CD14-positive monocyte (primary cell): Measurements from ENCODE around the gene MICAL2. TPM values are rescaled to one million over a fixed set of nuclear protein-coding genes. Genes with fewer than 3 reads are reported as not detected.
A peak's percentile ranks its signal among the peaks of the same experiment; 100 is the strongest.

ENCODE experiments used
- DNase-seq, 3 donors: peaks; one replicate each; pipeline ENCODE4 v3.0.0-alpha.2; 2011 to 2022
- H2AFZ ChIP-seq: 2 replicates; pipeline ENCODE4 v1.6.0; 2012; ENCODE audit warnings: mild to moderate bottlenecking, low read depth, low read length, inconsistent platforms; ENCODE audit not compliant: insufficient read depth, poor library complexity, severe bottlenecking
- H3K27ac ChIP-seq, 2 donors: 1 replicate in 1 of 2; 2 replicates in 1 of 2; pipeline ENCODE4 v1.5.1; 2012 to 2013; ENCODE audit warnings: low read length in 2 of 2, control low read depth in 1 of 2, inconsistent platforms in 1 of 2, low read depth in 1 of 2, mild to moderate bottlenecking in 1 of 2
- H3K27me3 ChIP-seq, 2 donors: one replicate each; pipeline versions ENCODE4 v1.6.0 to v1.6.1; 2011 to 2013; ENCODE audit warnings: low read length in 2 of 2; ENCODE audit not compliant: control insufficient read depth in 2 of 2, insufficient read depth in 2 of 2
- H3K36me3 ChIP-seq, 2 donors: replicated peaks in 1 of 2; 1 replicate in 1 of 2; 2 replicates in 1 of 2; pipeline versions ENCODE4 v1.5.1 to v1.6.1; 2012 to 2013; ENCODE audit warnings: low read length in 2 of 2, control low read depth in 1 of 2, inconsistent platforms in 1 of 2, mild to moderate bottlenecking in 1 of 2; ENCODE audit not compliant: insufficient read depth in 2 of 2, control insufficient read depth in 1 of 2
- H3K4me1 ChIP-seq, 2 donors: 1 replicate in 1 of 2; 2 replicates in 1 of 2; pipeline versions ENCODE4 v1.5.1 to v1.6.1; 2012 to 2013; ENCODE audit warnings: low read length in 2 of 2, control low read depth in 1 of 2, inconsistent platforms in 1 of 2, mild to moderate bottlenecking in 1 of 2, moderate library complexity in 1 of 2; ENCODE audit not compliant: insufficient read depth in 2 of 2, control insufficient read depth in 1 of 2
- H3K4me2 ChIP-seq: replicated peaks from 2 replicates; pipeline ENCODE3; 2012; ENCODE audit warnings: low read length, moderate library complexity, mild to moderate bottlenecking; ENCODE audit not compliant: poor library complexity, severe bottlenecking; ENCODE audit errors: extremely low read depth
- H3K4me3 ChIP-seq, 3 experiments: fragments of 200-600 bp in 1 of 3; sonication (generic) in 1 of 3; replicated peaks in 1 of 3; 1 replicate in 2 of 3; 2 replicates in 1 of 3; pipeline ENCODE4 v1.5.1; 2011 to 2013; ENCODE audit warnings: low read length in 3 of 3, mild to moderate bottlenecking in 3 of 3, control low read depth in 2 of 3, low read depth in 2 of 3, inconsistent platforms in 1 of 3, moderate library complexity in 1 of 3
- H3K79me2 ChIP-seq: 2 replicates; pipeline ENCODE4 v1.6.0; 2012; ENCODE audit warnings: mild to moderate bottlenecking, control low read depth, inconsistent platforms, low read length, moderate library complexity; ENCODE audit not compliant: insufficient read depth
- H3K9ac ChIP-seq: 2 replicates; pipeline ENCODE4 v1.6.0; 2017; ENCODE audit warnings: low read length, mild to moderate bottlenecking; ENCODE audit not compliant: insufficient read depth, poor library complexity, severe bottlenecking
- H3K9me3 ChIP-seq, 2 donors: replicated peaks in 1 of 2; 1 replicate in 1 of 2; 2 replicates in 1 of 2; pipeline versions ENCODE4 v1.5.1 to v1.6.1; 2012 to 2013; ENCODE audit warnings: low read length in 2 of 2, control low read depth in 1 of 2; ENCODE audit not compliant: control insufficient read depth in 1 of 2, insufficient read depth in 1 of 2
- H4K20me1 ChIP-seq: 2 replicates; pipeline ENCODE4 v1.6.0; 2012; ENCODE audit warnings: mild to moderate bottlenecking, low read length, control low read depth, moderate library complexity; ENCODE audit not compliant: insufficient read depth
- H3K27ac Mint-ChIP-seq, 7 donors: one replicate each; pipeline ENCODE4 v1.8.0; 2020; ENCODE audit warnings: mild to moderate bottlenecking in 7 of 7, mixed read lengths in 7 of 7, moderate library complexity in 6 of 7, inconsistent platforms in 2 of 7
- H3K27me3 Mint-ChIP-seq, 3 donors: one replicate each; pipeline ENCODE4 v1.8.0; 2021 to 2022; ENCODE audit warnings: low read depth in 3 of 3, mild to moderate bottlenecking in 3 of 3, mixed read lengths in 3 of 3, moderate library complexity in 3 of 3, inconsistent platforms in 1 of 3
- H3K36me3 Mint-ChIP-seq, 2 donors: one replicate each; pipeline ENCODE4 v1.8.0; 2020; ENCODE audit warnings: mixed read lengths in 2 of 2, inconsistent platforms in 1 of 2, mild to moderate bottlenecking in 1 of 2
- H3K4me1 Mint-ChIP-seq: one replicate; pipeline ENCODE4 v1.8.0; 2020; ENCODE audit warnings: mild to moderate bottlenecking, mixed read lengths
- H3K4me3 Mint-ChIP-seq, 2 donors: one replicate each; pipeline ENCODE4 v1.8.0; 2020; ENCODE audit warnings: mild to moderate bottlenecking in 2 of 2, mixed read lengths in 2 of 2, moderate library complexity in 1 of 2
- H3K9me3 Mint-ChIP-seq, 7 donors: one replicate each; pipeline ENCODE4 v1.8.0; 2020 to 2022; ENCODE audit warnings: mixed read lengths in 7 of 7, mild to moderate bottlenecking in 6 of 7, moderate library complexity in 6 of 7, inconsistent platforms in 2 of 7
- WGBS: methylation state at CpG from one replicate; pipeline ENCODE4 v1.1.5; 2013; ENCODE audit warnings: missing lambda C conversion rate; ENCODE audit not compliant: insufficient coverage; 5-methylcytosine and 5-hydroxymethylcytosine counted together
- intact Hi-C, 2 donors: fragments of 100-400 bp; cut with micrococcal nuclease; formaldehyde crosslinking; loops; one replicate each; pipeline versions ENCODE4 v1.15.0 to v1.15.1; 2023
- polyA plus RNA-seq, 3 donors: library from polyadenylated mRNA; depleted of rRNA in 1 of 3; unstranded in 2 of 3; stranded (reverse) in 1 of 3; fragments of 300-500 nt in 2 of 3; fragments of >200 nt in 1 of 3; fragmentation: Illumina TruSeq in 2 of 3; gene quantifications; 1 replicate in 2 of 3; 2 replicates in 1 of 3; pipeline ENCODE4 v1.2.3, GENCODE V29; 2012 to 2021
- TF ChIP-seq, protein P1 (sequence below): fragments of 200-600 bp; IDR thresholded peaks from one replicate; pipeline ENCODE4 v1.8.0; 2022; ENCODE audit warnings: antibody characterized with exemption, mild to moderate bottlenecking

MICAL2 gene
- polyA plus RNA-seq, 3 donors = 39.8 to 72.5 (median 44.0) TPM

DNA sequence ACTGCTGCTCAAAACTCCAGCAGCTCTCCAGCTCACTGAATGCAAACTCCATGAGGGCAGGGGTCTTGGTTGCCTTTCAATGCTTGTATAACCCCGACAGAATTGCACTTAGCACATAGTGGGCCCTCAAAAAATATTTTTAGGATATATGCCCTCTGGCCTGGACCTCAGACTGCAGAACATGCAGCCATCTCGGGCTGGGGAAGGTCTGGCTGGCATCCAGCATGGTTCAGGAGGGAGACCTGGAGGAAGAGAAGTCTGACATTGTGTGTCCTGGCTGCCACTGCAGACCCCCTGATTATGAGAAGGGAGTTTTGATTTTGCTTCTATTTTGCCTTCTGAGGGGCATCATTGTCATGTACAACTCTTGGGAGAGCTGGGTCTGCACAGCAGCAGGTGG, 157.5 kb downstream of the MICAL2 start:
- Histone ChIP-seq H3K4me1 (peaks cover 5 to 8% of the 10 kb centered on the region in 2 donors), H3K4me3 (no peak overlapping the region), H3K27ac (no peak overlapping the region), H3K27me3 (no peaks in the 10 kb centered on the region), H3K36me3 (peaks cover 18 to 40% of the 10 kb centered on the region in 2 donors), H2AFZ (no peak overlapping the region), H3K9ac (no peak overlapping the region), H3K4me2 (no peak overlapping the region), H3K9me3 (no peaks in the 10 kb centered on the region), H4K20me1 (peaks cover 7% of the 10 kb centered on the region), H3K79me2 (no peaks in the 10 kb centered on the region)
- Mint-ChIP-seq H3K36me3 (peaks cover 32 to 38% of the 10 kb centered on the region in 2 donors), H3K27me3 (peaks cover 0 to 8% (median 0%) of the 10 kb centered on the region in 3 donors), H3K4me1 (peaks cover 15% of the 10 kb centered on the region), H3K27ac (peak overlapping the region in 2 of 7 donors; percentile 18 to 36), H3K9me3 (no peaks in the 10 kb centered on the region), H3K4me3 (no peak overlapping the region)
- no peak for DNase-seq
- intact Hi-C loops = no loop called here
- WGBS = 93% methylated on average over 2 of the region's 2 CpGs
- TF ChIP-seq, protein P1, sequence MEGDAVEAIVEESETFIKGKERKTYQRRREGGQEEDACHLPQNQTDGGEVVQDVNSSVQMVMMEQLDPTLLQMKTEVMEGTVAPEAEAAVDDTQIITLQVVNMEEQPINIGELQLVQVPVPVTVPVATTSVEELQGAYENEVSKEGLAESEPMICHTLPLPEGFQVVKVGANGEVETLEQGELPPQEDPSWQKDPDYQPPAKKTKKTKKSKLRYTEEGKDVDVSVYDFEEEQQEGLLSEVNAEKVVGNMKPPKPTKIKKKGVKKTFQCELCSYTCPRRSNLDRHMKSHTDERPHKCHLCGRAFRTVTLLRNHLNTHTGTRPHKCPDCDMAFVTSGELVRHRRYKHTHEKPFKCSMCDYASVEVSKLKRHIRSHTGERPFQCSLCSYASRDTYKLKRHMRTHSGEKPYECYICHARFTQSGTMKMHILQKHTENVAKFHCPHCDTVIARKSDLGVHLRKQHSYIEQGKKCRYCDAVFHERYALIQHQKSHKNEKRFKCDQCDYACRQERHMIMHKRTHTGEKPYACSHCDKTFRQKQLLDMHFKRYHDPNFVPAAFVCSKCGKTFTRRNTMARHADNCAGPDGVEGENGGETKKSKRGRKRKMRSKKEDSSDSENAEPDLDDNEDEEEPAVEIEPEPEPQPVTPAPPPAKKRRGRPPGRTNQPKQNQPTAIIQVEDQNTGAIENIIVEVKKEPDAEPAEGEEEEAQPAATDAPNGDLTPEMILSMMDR = no peak

DNA sequence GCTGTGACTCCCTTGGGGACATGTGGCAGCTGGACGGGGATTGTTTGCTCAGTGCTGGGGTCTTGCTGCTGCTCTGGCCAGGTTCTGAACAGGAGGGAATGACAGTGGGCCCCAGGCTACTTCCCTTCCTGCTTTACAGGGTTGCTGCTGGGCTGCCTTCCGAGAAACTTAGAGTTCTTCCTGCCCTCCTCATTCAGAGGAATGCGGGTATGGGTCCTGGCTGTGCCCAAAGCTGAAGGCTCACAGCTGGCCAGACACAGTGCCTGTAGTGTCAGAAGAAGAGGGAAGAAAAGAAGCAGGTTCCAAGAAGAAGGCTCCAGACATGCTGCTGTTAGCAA, 158.7 kb downstream of the MICAL2 start:
- Mint-ChIP-seq H3K27ac (no peak overlapping the region), H3K27me3 (peaks cover 0 to 7% (median 1%) of the 10 kb centered on the region in 3 donors), H3K4me3 (no peak overlapping the region), H3K4me1 (peaks cover 15% of the 10 kb centered on the region), H3K9me3 (no peaks in the 10 kb centered on the region), H3K36me3 (peaks cover 20 to 30% of the 10 kb centered on the region in 2 donors)
- no peaks in the 10 kb centered on the region for H3K9me3 ChIP-seq
- H2AFZ ChIP-seq = no peak overlapping the region
- H3K4me1 ChIP-seq = peaks cover 5 to 8% of the 10 kb centered on the region in 2 donors
- H4K20me1 ChIP-seq = peaks cover 7% of the 10 kb centered on the region
- WGBS = no CpG with 5 or more reads among the region's 3 CpGs
- intact Hi-C loops = no loop called here
- TF ChIP-seq, protein P1 = no peak
- H3K79me2 ChIP-seq = no peaks in the 10 kb centered on the region
- H3K36me3 ChIP-seq = peaks cover 7 to 29% of the 10 kb centered on the region in 2 donors
- DNase-seq = no peak
- no peaks in the 10 kb centered on the region for H3K27me3 ChIP-seq
- no peak overlapping the region for H3K4me3 ChIP-seq
- H3K4me2 ChIP-seq = no peak overlapping the region
- H3K9ac ChIP-seq = no peak overlapping the region
- no peak overlapping the region for H3K27ac ChIP-seq
